GM21723 (cell line): Measurements from ENCODE around the gene ZNF670.
A peak's percentile ranks its signal among the peaks of the same experiment; 100 is the strongest.
"Not testable (repeated sequence)": the region's sequence is repeated elsewhere in the genome, so short reads cannot be mapped to it uniquely, and the experiment has no call there.

Source experiments
- ATAC-seq: cut with Tn5 transposase; IDR thresholded peaks from one replicate; pipeline ENCODE4 v1.9.1; 2021; ENCODE audit warnings: mild to moderate bottlenecking, moderate library complexity; ENCODE audit not compliant: unreplicated experiment

The ZNF670 gene

DNA sequence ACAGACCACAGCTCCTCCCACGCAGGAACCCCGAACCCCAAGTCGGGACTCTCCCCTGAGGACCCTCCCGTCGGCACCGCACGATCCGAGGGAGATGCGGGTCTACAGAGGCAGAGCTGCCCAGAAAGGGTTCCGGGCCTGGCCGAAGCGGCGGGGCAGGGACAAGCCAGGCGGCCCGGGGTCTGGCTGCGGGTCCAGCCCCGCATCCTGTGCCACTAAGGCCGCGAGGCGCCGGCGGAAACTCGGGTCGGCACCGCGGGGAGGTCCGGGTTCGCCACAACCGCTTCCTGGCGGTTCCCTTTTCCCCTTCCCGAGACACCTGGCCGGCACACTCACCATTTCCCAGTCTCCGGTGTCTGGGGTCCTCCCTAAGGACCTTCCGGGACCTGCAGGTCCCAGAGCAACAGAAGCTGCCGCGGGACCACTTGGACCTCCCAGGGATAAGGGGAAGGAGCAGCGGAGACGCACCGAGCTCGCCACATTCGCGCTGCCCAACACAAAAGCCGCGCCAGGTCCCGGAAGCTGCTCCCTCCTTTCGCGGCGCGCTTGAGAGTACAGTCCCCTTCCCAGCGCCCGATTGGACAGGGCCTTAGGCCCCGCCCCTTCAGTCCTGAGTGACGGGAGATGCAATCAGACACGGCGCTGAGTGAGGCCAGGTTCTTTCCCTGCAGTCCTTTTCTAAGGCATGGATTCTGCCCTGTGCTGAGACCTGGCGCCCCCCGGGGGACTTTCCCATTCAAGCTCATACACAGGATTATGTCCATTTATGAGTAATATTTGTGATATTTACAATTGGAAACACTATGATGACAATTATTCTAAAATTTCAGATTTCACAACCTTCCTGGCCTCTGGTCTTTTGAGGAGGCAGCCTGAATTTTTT lies at the start of gene ZNF670:
TSS of gene ZNF670 (minus strand) at position 554 of the 883 bp plus-strand sequence. CDS start at position 339, 215 bp downstream.
- peak; percentile 100 for ATAC-seq

- not testable (repeated sequence) for ATAC-seq
These were observed 49.1 kb upstream of the ZNF670 start for GRCh38 chr1:247127519-247128282.

DNA sequence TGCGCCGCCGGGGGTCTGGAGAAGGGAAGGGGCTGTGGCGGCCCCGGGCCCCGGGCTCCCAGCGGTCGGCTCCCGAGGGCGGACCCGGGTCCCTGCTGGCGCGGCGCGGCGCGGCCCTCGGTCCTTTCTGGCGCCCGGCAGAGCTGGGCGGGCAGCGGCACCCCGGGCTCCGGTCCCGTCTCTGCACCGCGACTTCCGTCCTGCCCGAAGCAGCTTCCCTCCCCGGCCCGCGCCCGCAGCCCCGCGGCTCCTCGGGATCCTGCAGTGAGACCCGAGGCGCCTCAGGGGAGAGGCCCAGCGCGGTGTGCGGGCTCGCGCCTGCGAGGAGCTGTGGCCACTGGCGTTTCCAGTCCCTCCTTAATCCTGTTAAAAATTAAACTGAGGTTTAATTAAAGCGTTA lies 48.0 kb upstream of the ZNF670 start:
- peak; percentile 71 for ATAC-seq

- ATAC-seq, result peak; percentile 100
These were observed 47.6 kb upstream of the ZNF670 start for GRCh38 chr1:247126166-247126565.

GRCh38 chr1:247121382-247121781 lies 42.8 kb upstream of the ZNF670 start:
- ATAC-seq, result no peak

DNA sequence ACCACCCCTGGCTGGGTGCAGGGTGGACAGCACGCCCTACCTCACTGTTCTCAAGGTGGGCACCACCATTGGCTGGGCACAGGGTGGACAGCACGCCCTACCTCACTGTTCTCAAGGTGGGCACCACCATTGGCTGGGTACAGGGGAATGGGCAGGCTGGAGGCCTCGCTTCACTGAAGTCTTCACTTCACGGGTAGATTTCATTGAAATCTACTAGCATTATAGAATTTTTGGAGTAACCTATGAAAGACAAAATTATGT lies 41.7 kb upstream of the ZNF670 start:
- not testable (repeated sequence) for ATAC-seq

- no peak for ATAC-seq
These were observed 41.2 kb upstream of the ZNF670 start for GRCh38 chr1:247119600-247120407.

DNA sequence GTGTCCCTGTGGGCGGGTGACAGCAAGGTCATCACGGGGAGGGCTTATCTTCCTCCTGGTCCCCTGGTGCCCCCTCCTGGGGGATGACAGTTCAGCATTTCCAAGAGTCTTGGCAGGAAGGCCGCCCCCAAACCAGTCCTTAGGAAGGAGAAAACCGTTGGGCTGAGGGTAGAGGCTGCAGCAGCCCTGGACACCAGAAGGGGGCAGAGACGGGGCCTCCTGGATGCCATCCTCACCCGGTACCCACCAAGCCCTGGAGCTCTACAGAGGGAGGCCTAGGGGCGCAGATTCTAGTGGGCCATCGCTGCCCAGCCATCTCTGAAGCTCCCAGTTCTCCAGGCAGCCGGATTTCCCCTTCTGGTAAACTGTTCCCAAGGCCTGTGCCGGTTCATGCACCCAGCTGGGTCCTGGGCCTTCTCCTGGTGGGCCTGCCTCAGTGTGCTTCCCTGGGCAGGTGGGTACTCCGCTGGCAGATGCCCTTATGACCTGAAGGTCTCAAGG lies 40.4 kb upstream of the ZNF670 start:
- ATAC-seq, result no peak

GRCh38 chr1:247115545-247115944 lies 36.9 kb upstream of the ZNF670 start:
- no peak for ATAC-seq

GRCh38 chr1:247115141-247115510 lies 36.5 kb upstream of the ZNF670 start:
- ATAC-seq, result no peak

DNA sequence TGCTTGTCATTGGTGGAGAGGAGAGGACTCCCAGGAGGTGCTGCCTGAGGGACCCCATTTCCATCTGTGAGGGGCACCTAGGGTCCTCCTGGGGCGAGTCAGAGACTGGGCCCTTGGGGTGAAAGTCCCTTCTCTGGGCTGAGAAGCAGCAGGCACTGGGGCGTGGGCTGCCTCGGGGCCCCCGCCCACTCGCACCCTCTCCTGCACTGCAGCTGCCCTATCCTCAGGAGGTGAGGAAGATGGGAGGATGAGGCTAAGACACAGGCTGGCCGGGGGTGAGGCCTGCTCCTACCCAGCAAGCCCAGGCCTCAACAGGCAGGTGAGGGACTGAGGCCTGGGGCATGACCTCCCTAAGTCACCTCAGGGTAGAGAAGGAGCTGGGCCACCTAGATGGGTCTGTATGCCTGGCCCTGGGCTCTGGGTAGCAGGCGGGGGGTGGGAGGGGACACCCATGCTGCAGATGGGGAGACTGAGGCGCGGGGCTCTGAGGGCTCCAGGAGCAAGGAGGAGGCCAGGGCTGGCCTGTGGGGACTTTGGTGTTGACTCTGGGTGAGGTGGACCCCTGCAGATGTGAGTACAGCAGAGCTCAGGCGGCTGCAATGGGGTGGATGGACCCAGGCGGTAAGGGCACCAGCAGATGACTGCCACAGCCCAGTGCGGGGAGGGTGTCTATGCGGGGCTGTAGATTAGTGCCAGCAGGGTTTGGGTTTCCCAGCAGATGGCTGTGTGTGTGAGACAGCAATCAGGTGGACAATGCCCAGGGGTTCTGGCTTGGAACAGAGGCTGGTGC lies 35.9 kb upstream of the ZNF670 start:
- no peak for ATAC-seq

GRCh38 chr1:247113733-247114271 lies 35.2 kb upstream of the ZNF670 start:
- no peak for ATAC-seq

DNA sequence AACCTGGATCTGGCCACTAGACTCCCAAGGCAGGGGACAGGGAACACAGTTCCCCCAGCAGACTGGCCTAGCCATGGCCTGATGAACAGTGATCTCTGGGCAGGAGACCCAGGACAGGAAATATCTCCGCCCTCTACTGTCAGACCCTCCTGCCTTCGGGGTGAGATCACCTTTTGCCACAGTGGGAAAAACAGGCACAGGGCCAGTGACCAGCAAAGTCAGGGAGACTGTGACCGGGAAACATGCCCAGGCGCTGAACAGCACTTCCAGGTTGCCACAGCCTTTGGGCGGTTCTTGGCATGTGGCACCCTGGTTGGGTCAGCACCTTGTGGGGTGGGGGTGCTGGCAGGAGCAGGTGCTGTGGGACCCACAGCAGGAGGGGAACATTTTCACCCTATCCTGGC lies 34.5 kb upstream of the ZNF670 start:
- ATAC-seq, result no peak

DNA sequence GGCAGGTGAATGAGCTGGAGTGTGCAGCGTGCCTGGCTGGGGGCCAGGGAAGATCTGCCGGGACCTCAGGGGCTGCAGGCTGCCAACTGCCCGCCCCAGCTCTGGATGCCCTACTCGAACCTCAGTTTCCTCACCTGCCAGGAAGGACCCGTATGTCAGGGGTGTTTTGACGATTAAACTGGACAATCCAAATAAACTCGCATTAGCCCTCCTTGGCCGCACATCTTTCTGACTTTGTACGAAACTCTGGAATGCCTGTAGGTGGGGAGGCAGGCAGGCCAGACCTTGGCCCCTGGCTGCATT lies 33.8 kb upstream of the ZNF670 start:
- no peak for ATAC-seq

GRCh38 chr1:247111700-247112478 lies 33.3 kb upstream of the ZNF670 start:
- ATAC-seq, result peak; percentile 44

- peak; percentile 29 for ATAC-seq
These were observed 32.7 kb upstream of the ZNF670 start for GRCh38 chr1:247111259-247111699.

GRCh38 chr1:247110627-247111258 lies 32.1 kb upstream of the ZNF670 start:
- ATAC-seq, result peak; percentile 25

GRCh38 chr1:247107694-247108093 lies 29.1 kb upstream of the ZNF670 start:
- ATAC-seq, result no peak

GRCh38 chr1:247105966-247106365 lies 27.4 kb upstream of the ZNF670 start:
- no peak for ATAC-seq
